Liver (tissue), 9 donors: ENCODE data around the gene ZBTB4. TPM values are rescaled to one million over a fixed set of nuclear protein-coding genes. Genes with fewer than 3 reads are reported as not detected.

Experiments
- DNase-seq: peaks from one replicate; pipeline ENCODE4 v3.0.0-alpha.2; 2017; ENCODE audit warnings: low spot score
- H3K27ac ChIP-seq, 2 donors: one replicate each; pipeline ENCODE4 v1.7.0; 2013; ENCODE audit warnings: inconsistent platforms in 2 of 2, low read length in 2 of 2, control low read depth in 1 of 2, low read depth in 1 of 2, mild to moderate bottlenecking in 1 of 2
- H3K27me3 ChIP-seq, 4 donors: one replicate each; pipeline versions ENCODE4 v1.6.1 to v1.7.0; 2013; ENCODE audit warnings: low read length in 3 of 4, inconsistent platforms in 1 of 4, mild to moderate bottlenecking in 1 of 4, moderate library complexity in 1 of 4; ENCODE audit not compliant: control insufficient read depth in 4 of 4, insufficient read depth in 4 of 4
- H3K36me3 ChIP-seq, 4 donors: one replicate each; pipeline versions ENCODE4 v1.6.1 to v1.7.0; 2013; ENCODE audit warnings: low read length in 3 of 4, mild to moderate bottlenecking in 3 of 4, low read depth in 1 of 4, moderate library complexity in 1 of 4; ENCODE audit not compliant: control insufficient read depth in 4 of 4, insufficient read depth in 3 of 4
- H3K4me1 ChIP-seq, 4 donors: one replicate each; pipeline versions ENCODE4 v1.6.1 to v1.7.0; 2013; ENCODE audit warnings: low read length in 3 of 4, mild to moderate bottlenecking in 3 of 4, moderate library complexity in 1 of 4; ENCODE audit not compliant: control insufficient read depth in 4 of 4, insufficient read depth in 4 of 4
- H3K4me3 ChIP-seq, 3 donors: one replicate each; pipeline versions ENCODE4 v1.6.1 to v1.7.0; 2013; ENCODE audit warnings: low read length in 3 of 3, control low read depth in 1 of 3, low read depth in 1 of 3, mild to moderate bottlenecking in 1 of 3
- H3K9ac ChIP-seq, 2 donors: one replicate each; pipeline ENCODE4 v1.7.0; 2013; ENCODE audit warnings: low read length in 2 of 2, mild to moderate bottlenecking in 2 of 2, moderate library complexity in 2 of 2, control low read depth in 1 of 2, low read depth in 1 of 2
- H3K9me3 ChIP-seq, 4 donors: one replicate each; pipeline versions ENCODE4 v1.6.1 to v1.7.0; 2013; ENCODE audit warnings: low read length in 3 of 4; ENCODE audit not compliant: control insufficient read depth in 4 of 4
- EGR1 ChIP-seq, 2 donors: IDR thresholded peaks; 2 replicates each; pipeline ENCODE4 v1.6.1; 2016 to 2018; ENCODE audit warnings: antibody characterized with exemption in 2 of 2, low read depth in 2 of 2
- FOXA1 ChIP-seq: IDR thresholded peaks from 2 replicates; pipeline ENCODE4 v1.6.1; 2016; ENCODE audit warnings: antibody characterized with exemption
- FOXA2 ChIP-seq: IDR thresholded peaks from 2 replicates; pipeline ENCODE4 v1.6.1; 2016; ENCODE audit warnings: antibody characterized with exemption
- GABPA ChIP-seq, 2 donors: IDR thresholded peaks in 1 of 2; conservative IDR thresholded peaks in 1 of 2; 2 replicates each; pipeline ENCODE4 v1.6.1; 2016; ENCODE audit warnings: antibody characterized with exemption in 2 of 2, mild to moderate bottlenecking in 1 of 2, moderate library complexity in 1 of 2
- HNF4A ChIP-seq, 2 donors: conservative IDR thresholded peaks; 2 replicates each; pipeline ENCODE4 v1.6.1; 2016; ENCODE audit warnings: antibody characterized with exemption in 2 of 2, mild to moderate bottlenecking in 2 of 2
- HNF4G ChIP-seq: IDR thresholded peaks from 2 replicates; pipeline ENCODE4 v1.6.1; 2016; ENCODE audit warnings: antibody characterized with exemption
- JUND ChIP-seq, 2 donors: IDR thresholded peaks; 2 replicates each; pipeline ENCODE4 v1.6.1; 2016; ENCODE audit warnings: antibody characterized with exemption in 2 of 2
- NR2F2 ChIP-seq: IDR thresholded peaks from 2 replicates; pipeline ENCODE4 v1.6.1; 2016; ENCODE audit warnings: antibody characterized with exemption
- RAD21 ChIP-seq, 2 donors: IDR thresholded peaks; 2 replicates each; pipeline ENCODE4 v1.6.1; 2016; ENCODE audit warnings: antibody characterized with exemption in 2 of 2, mild to moderate bottlenecking in 2 of 2
- RXRA ChIP-seq, 2 donors: IDR thresholded peaks; 2 replicates each; pipeline ENCODE4 v1.6.1; 2017 to 2018; ENCODE audit warnings: antibody characterized with exemption in 2 of 2, mild to moderate bottlenecking in 1 of 2
- SP1 ChIP-seq: IDR thresholded peaks from 2 replicates; pipeline ENCODE4 v1.6.1; 2018; ENCODE audit warnings: antibody characterized with exemption, mild to moderate bottlenecking
- TAF1 ChIP-seq: conservative IDR thresholded peaks from 2 replicates; pipeline ENCODE4 v1.6.1; 2016; ENCODE audit warnings: antibody characterized with exemption, mild to moderate bottlenecking
- YY1 ChIP-seq: IDR thresholded peaks from 2 replicates; pipeline ENCODE4 v1.6.1; 2016; ENCODE audit warnings: antibody characterized with exemption, mild to moderate bottlenecking
- WGBS: extraction: QIAGEN DNeasy Blood & Tissue Kit; methylation state at CpG from one replicate; pipeline ENCODE4 v1.1.7; 2013; 5-methylcytosine and 5-hydroxymethylcytosine counted together
- polyA plus RNA-seq, 2 donors: library from polyadenylated mRNA; stranded (reverse) in 1 of 2; unstranded in 1 of 2; fragments of 200-250 nt in 1 of 2; fragments of >200 nt in 1 of 2; fragmentation: Nextera tagmentation in 1 of 2; extraction: Ambion mirVana in 1 of 2; gene quantifications; one replicate each; pipeline versions ENCODE4 v1.2.1 to v1.2.3, GENCODE V29; 2013 to 2015
- total RNA-seq, 2 donors: library from RNA; depleted of rRNA; stranded (reverse); fragments of >200 nt; gene quantifications; one replicate each; pipeline ENCODE4 v1.2.3, GENCODE V29; 2014
- TF ChIP-seq, protein P1 (sequence below): IDR thresholded peaks from 2 replicates; pipeline ENCODE4 v1.6.1; 2016; ENCODE audit warnings: antibody characterized with exemption
- TF ChIP-seq, protein P2 (sequence below): IDR thresholded peaks from 2 replicates; pipeline ENCODE4 v1.6.1; 2016; ENCODE audit warnings: antibody characterized with exemption
- TF ChIP-seq, protein P3 (sequence below): fragments of 150-350 bp; IDR thresholded peaks from 2 replicates; pipeline ENCODE4 v1.5.1; 2017; ENCODE audit warnings: improper control_type of control experiment, low read depth, low read length; ENCODE audit not compliant: missing input control
- TF ChIP-seq, protein P4 (sequence below): IDR thresholded peaks from 2 replicates; pipeline ENCODE4 v1.6.1; 2016; ENCODE audit warnings: antibody characterized with exemption
- TF ChIP-seq, protein P5 (sequence below): IDR thresholded peaks from 2 replicates; pipeline ENCODE4 v1.6.1; 2016; ENCODE audit warnings: antibody characterized with exemption, mild to moderate bottlenecking
- donor health status: healthy.
- donor health status: healthy.
- donor health status: healthy.
- donor health status: healthy.
- donor health status: healthy.

ZBTB4 gene
- total and polyA plus RNA-seq, 4 donors = 1.5 to 6.0 (median 5.1) TPM

DNA sequence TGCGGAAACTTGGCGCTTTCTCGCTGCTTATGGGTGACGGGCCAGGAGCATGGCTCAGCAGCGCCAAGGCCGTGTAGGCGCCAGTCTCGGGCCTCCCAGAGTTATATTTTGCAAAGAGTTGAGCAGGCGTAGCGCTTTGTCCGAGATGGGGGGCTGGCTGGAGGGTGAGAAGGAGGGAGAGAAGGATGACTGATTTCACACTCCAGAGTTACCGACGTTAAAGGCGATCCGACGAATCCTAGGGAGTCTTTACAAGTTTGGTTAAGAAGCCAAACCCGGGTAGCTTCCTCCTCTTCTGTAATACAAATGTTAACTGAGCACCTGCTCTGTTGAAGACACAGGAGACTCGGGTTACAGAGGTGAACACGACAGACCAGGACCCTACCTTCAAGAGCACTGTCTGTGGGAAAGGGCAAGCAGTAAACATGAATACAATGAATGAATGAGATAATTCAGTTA is 5.5 kb upstream of the ZBTB4 start:
- no peak for DNase-seq
- Histone ChIP-seq H3K4me1 (peaks cover 11 to 46% (median 30%) of the 10 kb centered on the region in 4 donors), H3K27me3 (no peaks in the 10 kb centered on the region), H3K9ac (peak overlapping the region; percentile 30 to 85), H3K9me3 (no peaks in the 10 kb centered on the region), H3K4me3 (peak overlapping the region; percentile 58 to 76 (median 64)), H3K27ac (peak overlapping the region; percentile 73 to 99), H3K36me3 (peaks cover 0 to 1% (median 0%) of the 10 kb centered on the region in 4 donors)
- TF ChIP-seq GABPA (IDR thresholded peaks at IDR 0.05 in 1 of 2, conservative IDR thresholded peaks at IDR 0.05 in 1 of 2) (no peak), JUND (IDR thresholded peaks at IDR 0.05) (no peak), HNF4A (conservative IDR thresholded peaks at IDR 0.05) (peak in 1 of 2 donors; percentile 1), RAD21 (IDR thresholded peaks at IDR 0.05) (peak; percentile 65 to 73)
- WGBS = 0% methylated on average over 19 of the region's 19 CpGs

DNA sequence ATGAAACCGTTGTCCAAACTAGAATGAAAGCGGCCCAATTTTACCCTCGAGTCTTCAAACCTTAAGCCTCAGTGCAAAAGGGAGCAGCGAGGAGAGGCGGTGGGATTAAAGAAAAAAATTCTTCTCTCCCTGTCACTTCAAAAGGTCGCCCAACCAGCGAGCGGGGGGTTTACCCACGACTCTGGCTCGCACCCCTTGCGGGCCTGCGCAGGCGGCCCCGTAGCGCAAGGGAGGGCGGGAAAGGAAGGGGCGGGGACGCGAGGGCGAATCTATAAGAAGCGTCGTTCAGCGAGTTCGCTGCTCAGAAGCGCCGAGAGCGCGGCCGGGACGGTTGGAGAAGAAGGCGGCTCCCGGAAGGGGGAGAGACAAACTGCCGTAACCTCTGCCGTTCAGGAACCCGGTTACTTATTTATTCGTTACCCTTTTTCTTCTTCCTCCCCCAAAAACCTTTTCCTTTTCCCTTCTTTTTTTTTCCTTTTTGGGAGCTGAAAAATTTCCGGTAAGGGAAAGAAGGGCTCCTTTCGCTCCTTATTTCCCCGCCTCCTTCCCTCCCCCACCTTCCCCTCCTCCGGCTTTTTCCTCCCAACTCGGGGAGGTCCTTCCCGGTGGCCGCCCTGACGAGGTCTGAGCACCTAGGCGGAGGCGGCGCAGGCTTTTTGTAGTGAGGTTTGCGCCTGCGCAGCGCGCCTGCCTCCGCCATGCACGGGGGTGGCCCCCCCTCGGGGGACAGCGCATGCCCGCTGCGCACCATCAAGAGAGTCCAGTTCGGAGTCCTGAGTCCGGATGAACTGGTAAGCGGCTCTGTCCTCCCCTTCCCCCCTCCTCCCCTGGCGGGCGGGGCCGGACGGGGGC is 4.9 kb upstream of the ZBTB4 start, which contains the start of gene POLR2A:
TSS of gene POLR2A (plus strand) at position 300 of the 852 bp plus-strand sequence.
- under 1% methylated on average over 64 of the region's 64 CpGs for WGBS

More for the DNA sequence above, 4.9 kb upstream of the ZBTB4 start, which contains the start of gene POLR2A:
- peak; percentile 98 for DNase-seq
- H3K36me3 ChIP-seq = peaks cover 0 to 1% (median 0%) of the 10 kb centered on the region in 4 donors
- TF ChIP-seq JUND (IDR thresholded peaks at IDR 0.05) = peak; percentile 49 to 78
- TF ChIP-seq, protein P1, sequence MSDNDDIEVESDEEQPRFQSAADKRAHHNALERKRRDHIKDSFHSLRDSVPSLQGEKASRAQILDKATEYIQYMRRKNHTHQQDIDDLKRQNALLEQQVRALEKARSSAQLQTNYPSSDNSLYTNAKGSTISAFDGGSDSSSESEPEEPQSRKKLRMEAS = peak; percentile 87
- peak in 1 of 2 donors; percentile 54 for TF ChIP-seq GABPA (IDR thresholded peaks at IDR 0.05 in 1 of 2, conservative IDR thresholded peaks at IDR 0.05 in 1 of 2)
- TF ChIP-seq, protein P2, sequence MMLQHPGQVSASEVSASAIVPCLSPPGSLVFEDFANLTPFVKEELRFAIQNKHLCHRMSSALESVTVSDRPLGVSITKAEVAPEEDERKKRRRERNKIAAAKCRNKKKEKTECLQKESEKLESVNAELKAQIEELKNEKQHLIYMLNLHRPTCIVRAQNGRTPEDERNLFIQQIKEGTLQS = peak; percentile 61
- TF ChIP-seq NR2F2 = peak; percentile 47
- TF ChIP-seq, protein P3, sequence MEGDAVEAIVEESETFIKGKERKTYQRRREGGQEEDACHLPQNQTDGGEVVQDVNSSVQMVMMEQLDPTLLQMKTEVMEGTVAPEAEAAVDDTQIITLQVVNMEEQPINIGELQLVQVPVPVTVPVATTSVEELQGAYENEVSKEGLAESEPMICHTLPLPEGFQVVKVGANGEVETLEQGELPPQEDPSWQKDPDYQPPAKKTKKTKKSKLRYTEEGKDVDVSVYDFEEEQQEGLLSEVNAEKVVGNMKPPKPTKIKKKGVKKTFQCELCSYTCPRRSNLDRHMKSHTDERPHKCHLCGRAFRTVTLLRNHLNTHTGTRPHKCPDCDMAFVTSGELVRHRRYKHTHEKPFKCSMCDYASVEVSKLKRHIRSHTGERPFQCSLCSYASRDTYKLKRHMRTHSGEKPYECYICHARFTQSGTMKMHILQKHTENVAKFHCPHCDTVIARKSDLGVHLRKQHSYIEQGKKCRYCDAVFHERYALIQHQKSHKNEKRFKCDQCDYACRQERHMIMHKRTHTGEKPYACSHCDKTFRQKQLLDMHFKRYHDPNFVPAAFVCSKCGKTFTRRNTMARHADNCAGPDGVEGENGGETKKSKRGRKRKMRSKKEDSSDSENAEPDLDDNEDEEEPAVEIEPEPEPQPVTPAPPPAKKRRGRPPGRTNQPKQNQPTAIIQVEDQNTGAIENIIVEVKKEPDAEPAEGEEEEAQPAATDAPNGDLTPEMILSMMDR = no peak
- TF ChIP-seq, protein P4, sequence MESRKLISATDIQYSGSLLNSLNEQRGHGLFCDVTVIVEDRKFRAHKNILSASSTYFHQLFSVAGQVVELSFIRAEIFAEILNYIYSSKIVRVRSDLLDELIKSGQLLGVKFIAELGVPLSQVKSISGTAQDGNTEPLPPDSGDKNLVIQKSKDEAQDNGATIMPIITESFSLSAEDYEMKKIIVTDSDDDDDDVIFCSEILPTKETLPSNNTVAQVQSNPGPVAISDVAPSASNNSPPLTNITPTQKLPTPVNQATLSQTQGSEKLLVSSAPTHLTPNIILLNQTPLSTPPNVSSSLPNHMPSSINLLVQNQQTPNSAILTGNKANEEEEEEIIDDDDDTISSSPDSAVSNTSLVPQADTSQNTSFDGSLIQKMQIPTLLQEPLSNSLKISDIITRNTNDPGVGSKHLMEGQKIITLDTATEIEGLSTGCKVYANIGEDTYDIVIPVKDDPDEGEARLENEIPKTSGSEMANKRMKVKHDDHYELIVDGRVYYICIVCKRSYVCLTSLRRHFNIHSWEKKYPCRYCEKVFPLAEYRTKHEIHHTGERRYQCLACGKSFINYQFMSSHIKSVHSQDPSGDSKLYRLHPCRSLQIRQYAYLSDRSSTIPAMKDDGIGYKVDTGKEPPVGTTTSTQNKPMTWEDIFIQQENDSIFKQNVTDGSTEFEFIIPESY = peak; percentile 84
- peak; percentile 100 for TF ChIP-seq TAF1
- TF ChIP-seq FOXA2 = peak; percentile 52
- TF ChIP-seq EGR1 (IDR thresholded peaks at IDR 0.05; ENCODE audit: low read depth in 2 of 2) = peak; percentile 20 to 81
- peak; percentile 97 to 98 for TF ChIP-seq HNF4A (conservative IDR thresholded peaks at IDR 0.05)
- peak; percentile 93 for TF ChIP-seq HNF4G
- TF ChIP-seq, protein P5, sequence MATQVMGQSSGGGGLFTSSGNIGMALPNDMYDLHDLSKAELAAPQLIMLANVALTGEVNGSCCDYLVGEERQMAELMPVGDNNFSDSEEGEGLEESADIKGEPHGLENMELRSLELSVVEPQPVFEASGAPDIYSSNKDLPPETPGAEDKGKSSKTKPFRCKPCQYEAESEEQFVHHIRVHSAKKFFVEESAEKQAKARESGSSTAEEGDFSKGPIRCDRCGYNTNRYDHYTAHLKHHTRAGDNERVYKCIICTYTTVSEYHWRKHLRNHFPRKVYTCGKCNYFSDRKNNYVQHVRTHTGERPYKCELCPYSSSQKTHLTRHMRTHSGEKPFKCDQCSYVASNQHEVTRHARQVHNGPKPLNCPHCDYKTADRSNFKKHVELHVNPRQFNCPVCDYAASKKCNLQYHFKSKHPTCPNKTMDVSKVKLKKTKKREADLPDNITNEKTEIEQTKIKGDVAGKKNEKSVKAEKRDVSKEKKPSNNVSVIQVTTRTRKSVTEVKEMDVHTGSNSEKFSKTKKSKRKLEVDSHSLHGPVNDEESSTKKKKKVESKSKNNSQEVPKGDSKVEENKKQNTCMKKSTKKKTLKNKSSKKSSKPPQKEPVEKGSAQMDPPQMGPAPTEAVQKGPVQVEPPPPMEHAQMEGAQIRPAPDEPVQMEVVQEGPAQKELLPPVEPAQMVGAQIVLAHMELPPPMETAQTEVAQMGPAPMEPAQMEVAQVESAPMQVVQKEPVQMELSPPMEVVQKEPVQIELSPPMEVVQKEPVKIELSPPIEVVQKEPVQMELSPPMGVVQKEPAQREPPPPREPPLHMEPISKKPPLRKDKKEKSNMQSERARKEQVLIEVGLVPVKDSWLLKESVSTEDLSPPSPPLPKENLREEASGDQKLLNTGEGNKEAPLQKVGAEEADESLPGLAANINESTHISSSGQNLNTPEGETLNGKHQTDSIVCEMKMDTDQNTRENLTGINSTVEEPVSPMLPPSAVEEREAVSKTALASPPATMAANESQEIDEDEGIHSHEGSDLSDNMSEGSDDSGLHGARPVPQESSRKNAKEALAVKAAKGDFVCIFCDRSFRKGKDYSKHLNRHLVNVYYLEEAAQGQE = peak; percentile 95
- TF ChIP-seq SP1 = peak; percentile 90
- TF ChIP-seq YY1 = peak; percentile 97
- peak; percentile 90 for TF ChIP-seq FOXA1
- TF ChIP-seq RAD21 (IDR thresholded peaks at IDR 0.05) = no peak
- TF ChIP-seq RXRA (IDR thresholded peaks at IDR 0.05) = peak; percentile 57 to 64
- H3K9ac ChIP-seq = peak within 1 kb of the TSS; percentile 83 to 96
- peak within 1 kb of the TSS; percentile 76 to 85 (median 80) for H3K4me3 ChIP-seq
- H3K27me3 ChIP-seq = no peaks in the 10 kb centered on the region
- no peaks in the 10 kb centered on the region for H3K9me3 ChIP-seq
- peak within 1 kb of the TSS; percentile 98 to 99 for H3K27ac ChIP-seq
- H3K4me1 ChIP-seq = peaks cover 11 to 43% (median 33%) of the 10 kb centered on the region in 4 donors
